ENCODE results near the gene TUBB6. TPM values are rescaled to one million over a fixed set of nuclear protein-coding genes. Genes with fewer than 3 reads are reported as not detected.

Gene TUBB6
- total RNA-seq, 1 donor: 312 TPM

DNA sequence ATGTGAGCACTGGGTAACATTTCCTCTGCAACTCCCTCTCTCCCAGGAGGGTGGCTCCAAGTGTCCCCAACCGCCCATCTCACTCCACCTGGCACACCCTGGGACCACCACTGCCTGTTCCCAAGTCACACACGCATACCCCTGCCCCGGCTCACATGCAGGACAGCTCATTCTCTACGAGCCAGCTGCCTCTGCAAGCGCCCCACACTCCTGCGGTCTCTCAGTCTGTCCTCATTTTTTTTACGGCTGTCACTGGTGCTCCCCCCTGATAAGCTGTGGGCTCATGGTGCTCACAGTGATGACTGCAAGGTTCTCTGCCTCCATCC is 38.2 kb downstream of the TUBB6 start:
- TF ChIP-seq, protein P1, sequence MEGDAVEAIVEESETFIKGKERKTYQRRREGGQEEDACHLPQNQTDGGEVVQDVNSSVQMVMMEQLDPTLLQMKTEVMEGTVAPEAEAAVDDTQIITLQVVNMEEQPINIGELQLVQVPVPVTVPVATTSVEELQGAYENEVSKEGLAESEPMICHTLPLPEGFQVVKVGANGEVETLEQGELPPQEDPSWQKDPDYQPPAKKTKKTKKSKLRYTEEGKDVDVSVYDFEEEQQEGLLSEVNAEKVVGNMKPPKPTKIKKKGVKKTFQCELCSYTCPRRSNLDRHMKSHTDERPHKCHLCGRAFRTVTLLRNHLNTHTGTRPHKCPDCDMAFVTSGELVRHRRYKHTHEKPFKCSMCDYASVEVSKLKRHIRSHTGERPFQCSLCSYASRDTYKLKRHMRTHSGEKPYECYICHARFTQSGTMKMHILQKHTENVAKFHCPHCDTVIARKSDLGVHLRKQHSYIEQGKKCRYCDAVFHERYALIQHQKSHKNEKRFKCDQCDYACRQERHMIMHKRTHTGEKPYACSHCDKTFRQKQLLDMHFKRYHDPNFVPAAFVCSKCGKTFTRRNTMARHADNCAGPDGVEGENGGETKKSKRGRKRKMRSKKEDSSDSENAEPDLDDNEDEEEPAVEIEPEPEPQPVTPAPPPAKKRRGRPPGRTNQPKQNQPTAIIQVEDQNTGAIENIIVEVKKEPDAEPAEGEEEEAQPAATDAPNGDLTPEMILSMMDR (IDR thresholded peaks at IDR 0.05; ENCODE audit: extremely low read depth, low read depth, low read length): no peak
- Histone ChIP-seq H3K36me3 (ENCODE audit: insufficient read depth, low read length) (peaks cover 75% of the 10 kb centered on the region), H3K79me2 (ENCODE audit: insufficient read depth, low read length) (no peaks in the 10 kb centered on the region), H3K9me3 (ENCODE audit: low read depth, low read length) (no peaks in the 10 kb centered on the region), H2AFZ (ENCODE audit: low read length) (no peak overlapping the region), H4K20me1 (ENCODE audit: insufficient read depth, low read length) (no peaks in the 10 kb centered on the region), H3K27me3 (ENCODE audit: insufficient read depth, low read length) (no peaks in the 10 kb centered on the region), H3K4me2 (ENCODE audit: insufficient read depth, low read length) (no peak overlapping the region), H3K4me3 (ENCODE audit: insufficient read depth, low read length) (no peak overlapping the region), H3K4me1 (ENCODE audit: insufficient read depth, low read length) (no peaks in the 10 kb centered on the region), H3K27ac (ENCODE audit: low read depth, low read length) (no peak overlapping the region)
- DNase-seq (ENCODE audit: insufficient read length, low spot score, missing footprints): no peak

- Histone ChIP-seq H3K4me1 (ENCODE audit: insufficient read depth, low read length) (no peaks in the 10 kb centered on the region), H2AFZ (ENCODE audit: low read length) (no peak overlapping the region), H3K4me3 (ENCODE audit: insufficient read depth, low read length) (no peak overlapping the region), H4K20me1 (ENCODE audit: insufficient read depth, low read length) (peaks cover 4% of the 10 kb centered on the region), H3K4me2 (ENCODE audit: insufficient read depth, low read length) (no peak overlapping the region), H3K9me3 (ENCODE audit: low read depth, low read length) (no peaks in the 10 kb centered on the region), H3K27me3 (ENCODE audit: insufficient read depth, low read length) (no peaks in the 10 kb centered on the region), H3K79me2 (ENCODE audit: insufficient read depth, low read length) (no peaks in the 10 kb centered on the region), H3K27ac (ENCODE audit: low read depth, low read length) (no peak overlapping the region), H3K36me3 (ENCODE audit: insufficient read depth, low read length) (peaks cover 75% of the 10 kb centered on the region)
- TF ChIP-seq, protein P1 (IDR thresholded peaks at IDR 0.05; ENCODE audit: extremely low read depth, low read depth, low read length): no peak
- no peak for DNase-seq (ENCODE audit: insufficient read length, low spot score, missing footprints)
These were observed 39.9 kb downstream of the TUBB6 start for GRCh38 chr18:12347895-12348294.

DNA sequence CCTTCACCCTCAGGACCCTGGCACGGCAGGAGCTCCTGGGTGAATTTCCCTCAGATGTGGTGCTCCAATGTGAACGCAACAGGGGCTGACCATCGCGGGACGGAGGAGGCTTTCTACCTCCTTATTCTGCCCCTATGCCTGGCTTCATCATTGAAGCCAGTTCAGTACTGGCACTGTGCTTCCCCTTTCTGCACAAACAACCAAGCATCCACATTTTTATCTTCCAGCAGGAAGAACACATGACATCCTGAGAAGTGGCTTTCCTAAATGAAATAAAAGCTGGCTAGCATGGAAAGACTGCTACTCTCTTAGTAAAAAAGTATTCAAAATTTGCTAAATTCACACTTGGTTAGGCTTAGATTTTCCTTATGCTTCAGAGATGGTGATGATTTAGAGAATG is 44.1 kb downstream of the TUBB6 start:
- Histone ChIP-seq H3K9me3 (ENCODE audit: low read depth, low read length) (no peaks in the 10 kb centered on the region), H3K27ac (ENCODE audit: low read depth, low read length) (no peak overlapping the region), H3K36me3 (ENCODE audit: insufficient read depth, low read length) (peaks cover 66% of the 10 kb centered on the region), H3K4me3 (ENCODE audit: insufficient read depth, low read length) (no peak overlapping the region), H3K79me2 (ENCODE audit: insufficient read depth, low read length) (no peaks in the 10 kb centered on the region), H3K4me2 (ENCODE audit: insufficient read depth, low read length) (no peak overlapping the region), H4K20me1 (ENCODE audit: insufficient read depth, low read length) (peaks cover 7% of the 10 kb centered on the region), H3K4me1 (ENCODE audit: insufficient read depth, low read length) (no peaks in the 10 kb centered on the region), H2AFZ (ENCODE audit: low read length) (no peak overlapping the region), H3K27me3 (ENCODE audit: insufficient read depth, low read length) (no peaks in the 10 kb centered on the region)
- DNase-seq (ENCODE audit: insufficient read length, low spot score, missing footprints): no peak
- TF ChIP-seq, protein P1 (IDR thresholded peaks at IDR 0.05; ENCODE audit: extremely low read depth, low read depth, low read length): no peak

DNA sequence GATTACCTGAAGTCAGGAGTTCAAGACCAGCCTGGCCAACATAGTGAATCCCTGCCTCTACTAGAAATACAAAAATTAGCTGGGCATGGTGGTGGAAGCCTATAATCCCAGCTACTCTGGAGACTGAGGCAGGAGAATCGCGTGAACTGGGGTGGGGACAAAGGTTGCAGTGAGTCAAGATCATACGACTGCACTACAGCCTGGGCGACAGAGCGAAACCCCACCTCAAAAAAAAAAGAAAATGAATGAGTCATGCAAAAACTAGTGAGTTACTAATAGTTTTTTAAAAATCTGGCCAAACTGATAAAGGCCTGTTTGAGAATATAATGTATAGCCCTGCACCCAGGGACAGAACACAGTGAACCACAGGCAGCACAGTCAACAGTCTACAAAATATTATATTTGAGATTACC is 51.5 kb downstream of the TUBB6 start:
- peaks cover 6% of the 10 kb centered on the region for H4K20me1 ChIP-seq (ENCODE audit: insufficient read depth, low read length)
- TF ChIP-seq, protein P1 (IDR thresholded peaks at IDR 0.05; ENCODE audit: extremely low read depth, low read depth, low read length): no peak
- H3K4me2 ChIP-seq (ENCODE audit: insufficient read depth, low read length): no peak overlapping the region
- no peak overlapping the region for H2AFZ ChIP-seq (ENCODE audit: low read length)
- no peak overlapping the region for H3K4me3 ChIP-seq (ENCODE audit: insufficient read depth, low read length)
- H3K79me2 ChIP-seq (ENCODE audit: insufficient read depth, low read length): peaks cover 29% of the 10 kb centered on the region
- no peak for DNase-seq (ENCODE audit: insufficient read length, low spot score, missing footprints)
- no peaks in the 10 kb centered on the region for H3K27me3 ChIP-seq (ENCODE audit: insufficient read depth, low read length)
- peaks cover 59% of the 10 kb centered on the region for H3K36me3 ChIP-seq (ENCODE audit: insufficient read depth, low read length)
- H3K4me1 ChIP-seq (ENCODE audit: insufficient read depth, low read length): peaks cover 4% of the 10 kb centered on the region
- H3K9me3 ChIP-seq (ENCODE audit: low read depth, low read length): no peaks in the 10 kb centered on the region
- peak overlapping the region; percentile 63 for H3K27ac ChIP-seq (ENCODE audit: low read depth, low read length)

All from osteoblast (primary cell).